ENCODE measurements around the gene TNFRSF11A. TPM values are rescaled to one million over a fixed set of nuclear protein-coding genes. Genes with fewer than 3 reads are reported as not detected.

The TNFRSF11A gene
- total and polyA plus RNA-seq, 4 donors, result 0.38 to 9.1 (median 4.8) TPM

DNA sequence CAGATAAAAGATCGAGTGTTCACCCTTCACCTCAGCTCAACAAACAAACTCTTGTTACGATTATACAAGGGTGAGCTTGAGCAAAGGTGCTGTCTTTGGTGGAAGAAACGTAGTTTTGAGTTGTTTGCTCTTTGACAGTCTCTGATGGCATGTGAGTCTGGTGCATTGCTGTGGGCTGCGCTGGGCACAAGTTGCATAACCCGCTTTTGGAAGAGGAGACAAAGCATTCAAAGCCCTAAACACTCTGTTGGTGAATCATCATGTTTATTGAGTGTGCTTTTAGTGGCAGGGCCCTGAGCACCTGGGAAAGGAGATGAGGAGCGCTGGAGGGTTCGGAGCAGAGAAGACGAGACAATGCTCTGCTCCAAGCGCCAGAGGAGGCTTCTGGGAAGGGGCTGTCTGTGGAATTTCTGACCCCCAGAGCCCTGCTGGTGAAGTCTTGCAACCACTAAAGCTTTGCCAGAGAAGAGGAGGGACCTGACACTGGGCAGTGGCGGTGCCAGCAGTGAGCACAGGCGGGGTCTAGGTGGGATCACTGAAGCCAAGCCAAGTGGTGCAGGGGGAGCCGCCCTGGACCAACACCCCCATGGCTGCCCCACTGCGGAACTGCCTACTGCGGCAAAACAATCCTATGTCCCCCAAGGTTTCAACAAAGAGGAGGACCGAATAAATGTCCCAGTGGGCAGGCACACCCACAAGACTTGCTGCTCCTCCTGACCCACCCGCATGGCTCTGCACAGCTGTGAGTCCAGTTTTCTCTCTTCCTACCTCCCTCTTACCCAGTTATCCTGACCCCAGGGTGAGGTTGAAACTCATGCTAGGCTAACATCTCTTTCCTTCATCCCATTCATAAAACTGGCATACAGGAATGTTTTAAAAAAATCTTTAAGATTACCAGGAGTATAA is 64.0 kb downstream of the TNFRSF11A start:
- 85 to 91% methylated on average over 16 of the region's 16 CpGs for WGBS, 2 donors
- Histone ChIP-seq H3K4me3 (ENCODE audit: low read length in 2 of 2) (no peak overlapping the region), H3K27me3 (ENCODE audit: control insufficient read depth in 1 of 2, insufficient read depth in 2 of 2, low read length in 1 of 2) (no peaks in the 10 kb centered on the region), H3K36me3 (ENCODE audit: control insufficient read depth in 1 of 2, insufficient read depth in 2 of 2, low read length in 1 of 2) (no peaks in the 10 kb centered on the region), H3K4me1 (ENCODE audit: control insufficient read depth in 1 of 2, insufficient read depth in 2 of 2, low read length in 2 of 2) (no peaks in the 10 kb centered on the region), H3K9me3 (ENCODE audit: control insufficient read depth, low read length) (no peaks in the 10 kb centered on the region), H3K27ac (ENCODE audit: low read depth in 1 of 2, low read length in 2 of 2) (no peak overlapping the region)
- DNase-seq (no peak), ATAC-seq (ENCODE audit: low FRiP score) (peak; percentile 13)
- intact Hi-C loops (cut with DNase I), result no loop called here

DNA sequence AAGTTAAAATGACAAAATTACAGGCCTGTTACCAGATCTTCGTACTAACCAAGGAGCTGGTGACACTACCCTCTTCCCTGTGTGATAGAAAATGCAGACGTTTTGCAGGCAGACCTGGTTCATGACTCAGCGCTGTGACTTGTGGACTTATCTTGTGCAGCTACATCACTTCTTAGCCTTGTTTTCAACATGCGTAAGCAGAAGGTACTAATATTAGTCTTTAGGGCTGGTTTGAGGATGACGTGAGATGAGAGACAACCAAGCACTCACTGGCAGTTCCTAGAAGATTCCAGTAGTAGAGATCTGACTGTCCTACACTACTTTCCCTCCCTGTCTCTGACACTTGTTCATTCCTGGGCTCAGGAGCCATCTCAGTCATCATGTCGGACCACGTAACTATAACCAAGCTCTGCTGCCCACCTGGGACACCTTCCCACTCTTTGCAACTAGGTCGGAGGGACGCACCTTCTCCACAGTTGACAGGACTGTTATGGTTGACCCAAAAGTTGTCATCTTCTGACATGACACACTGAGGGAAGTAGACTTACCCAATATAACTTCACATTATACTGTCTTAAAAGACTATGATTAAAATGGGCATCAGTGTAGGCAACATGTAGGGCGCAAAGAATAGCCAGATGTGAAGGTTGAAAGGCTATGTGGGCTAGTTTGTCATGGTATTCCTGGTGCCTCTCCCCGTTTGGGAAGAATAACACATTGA is 64.8 kb downstream of the TNFRSF11A start:
- no peak for ATAC-seq (ENCODE audit: low FRiP score)
- WGBS, 2 donors, result 82 to 83% methylated on average over 11 of the region's 11 CpGs

DNA sequence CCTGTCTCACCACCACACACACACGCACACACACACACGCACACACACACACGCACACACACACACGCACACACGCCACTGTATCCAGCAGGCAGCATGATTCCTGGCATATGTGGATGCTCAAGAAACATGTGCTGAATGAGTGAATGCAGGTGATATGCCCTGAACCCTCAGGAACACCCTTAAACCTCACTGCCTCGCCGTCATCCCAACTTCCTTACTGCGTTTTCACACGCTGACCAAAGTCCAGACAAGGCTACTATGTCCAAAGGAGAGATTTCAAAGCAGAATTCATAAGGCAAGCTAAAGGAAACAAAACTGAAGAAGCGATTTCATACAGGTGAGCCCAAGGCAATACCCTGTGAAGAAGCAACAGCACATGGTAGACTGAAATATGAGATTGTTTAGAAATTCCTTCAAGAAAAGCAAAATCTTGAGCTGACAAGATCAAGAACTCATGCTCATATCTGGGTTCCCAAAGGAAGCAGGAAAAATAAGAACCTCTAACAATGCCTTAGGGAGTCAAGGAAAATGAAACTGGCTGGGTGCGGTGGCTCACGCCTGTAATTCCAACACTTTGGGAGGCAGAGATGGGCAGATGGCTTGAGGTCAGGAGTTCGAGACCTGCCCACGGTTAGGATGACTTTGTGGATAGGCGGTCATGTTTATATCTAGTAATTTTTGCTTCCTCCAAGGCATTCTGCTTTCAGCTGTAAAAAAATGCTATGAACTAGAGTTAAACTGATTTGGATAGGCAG is 69.1 kb downstream of the TNFRSF11A start:
- no peaks in the 10 kb centered on the region for H3K4me1 ChIP-seq (ENCODE audit: control insufficient read depth in 1 of 2, insufficient read depth in 2 of 2, low read length in 2 of 2)
- H3K9me3 ChIP-seq (ENCODE audit: control insufficient read depth, low read length), result no peaks in the 10 kb centered on the region
- intact Hi-C loops (cut with DNase I), result no loop called here
- H3K4me3 ChIP-seq (ENCODE audit: low read length in 2 of 2), result no peak overlapping the region
- no peaks in the 10 kb centered on the region for H3K36me3 ChIP-seq (ENCODE audit: control insufficient read depth in 1 of 2, insufficient read depth in 2 of 2, low read length in 1 of 2)
- DNase-seq (no peak), ATAC-seq (ENCODE audit: low FRiP score) (no peak)
- H3K27ac ChIP-seq (ENCODE audit: low read depth in 1 of 2, low read length in 2 of 2), result no peak overlapping the region
- WGBS, 2 donors, result 85 to 91% methylated on average over 15 of the region's 15 CpGs
- H3K27me3 ChIP-seq (ENCODE audit: control insufficient read depth in 1 of 2, insufficient read depth in 2 of 2, low read length in 1 of 2), result no peaks in the 10 kb centered on the region

More for the DNA sequence above, 64.8 kb downstream of the TNFRSF11A start:
- Histone ChIP-seq H3K4me3 (ENCODE audit: low read length in 2 of 2) (no peak overlapping the region), H3K36me3 (ENCODE audit: control insufficient read depth in 1 of 2, insufficient read depth in 2 of 2, low read length in 1 of 2) (no peaks in the 10 kb centered on the region), H3K4me1 (ENCODE audit: control insufficient read depth in 1 of 2, insufficient read depth in 2 of 2, low read length in 2 of 2) (no peaks in the 10 kb centered on the region), H3K27me3 (ENCODE audit: control insufficient read depth in 1 of 2, insufficient read depth in 2 of 2, low read length in 1 of 2) (no peaks in the 10 kb centered on the region), H3K27ac (ENCODE audit: low read depth in 1 of 2, low read length in 2 of 2) (no peak overlapping the region), H3K9me3 (ENCODE audit: control insufficient read depth, low read length) (no peaks in the 10 kb centered on the region)
- no peak for DNase-seq
- intact Hi-C loops (cut with DNase I), result no loop called here

DNA sequence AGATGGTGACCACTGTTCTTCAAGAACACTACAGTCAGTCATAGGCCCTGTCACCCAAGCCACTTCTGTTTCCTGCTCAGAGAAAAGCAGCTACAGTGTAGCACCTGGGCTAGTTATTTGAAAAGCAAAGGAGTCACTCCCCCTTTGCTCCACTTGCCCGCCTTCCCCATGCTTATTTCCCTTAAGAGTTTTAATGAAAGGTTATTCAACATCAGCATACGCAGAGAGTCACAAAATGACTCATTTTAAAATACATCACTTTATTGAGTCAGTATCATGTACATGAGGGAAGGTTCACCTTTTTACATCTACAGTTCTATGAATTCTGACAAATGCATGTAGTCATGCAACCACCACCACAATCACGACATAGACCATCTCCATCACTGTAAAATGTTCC is 71.3 kb downstream of the TNFRSF11A start:
- Histone ChIP-seq H3K36me3 (ENCODE audit: control insufficient read depth in 1 of 2, insufficient read depth in 2 of 2, low read length in 1 of 2) (no peaks in the 10 kb centered on the region), H3K4me1 (ENCODE audit: control insufficient read depth in 1 of 2, insufficient read depth in 2 of 2, low read length in 2 of 2) (no peaks in the 10 kb centered on the region), H3K27ac (ENCODE audit: low read depth in 1 of 2, low read length in 2 of 2) (no peak overlapping the region), H3K9me3 (ENCODE audit: control insufficient read depth, low read length) (no peaks in the 10 kb centered on the region), H3K27me3 (ENCODE audit: control insufficient read depth in 1 of 2, insufficient read depth in 2 of 2, low read length in 1 of 2) (no peaks in the 10 kb centered on the region), H3K4me3 (ENCODE audit: low read length in 2 of 2) (no peak overlapping the region)
- intact Hi-C loops (cut with DNase I), result no loop called here
- ATAC-seq (ENCODE audit: low FRiP score) (no peak), DNase-seq (no peak)
- 87 to 88% methylated on average over 3 of the region's 3 CpGs for WGBS, 2 donors

DNA sequence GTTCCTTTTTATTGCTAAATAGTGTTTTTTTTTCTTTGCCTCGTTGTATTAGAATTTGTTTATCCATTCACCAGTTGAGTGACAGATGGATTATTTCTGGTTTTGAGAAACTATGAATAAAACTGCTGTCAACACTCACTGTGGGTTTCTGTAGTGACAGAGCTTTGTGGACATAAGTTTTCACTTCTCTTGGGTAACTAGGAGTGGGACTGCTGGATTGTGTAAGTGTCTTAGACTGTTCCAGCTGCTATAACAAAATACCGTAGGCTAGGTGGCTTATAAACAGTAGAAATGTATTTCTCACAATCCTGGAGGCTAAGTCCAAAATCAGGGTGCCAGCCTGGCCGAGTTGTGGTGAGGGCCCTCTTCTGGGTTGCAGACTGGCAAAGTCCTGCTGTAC is 71.9 kb downstream of the TNFRSF11A start:
- ATAC-seq (ENCODE audit: low FRiP score) (no peak), DNase-seq (no peak)
- intact Hi-C loops (cut with DNase I), result no loop called here
- H3K4me1 ChIP-seq (ENCODE audit: control insufficient read depth in 1 of 2, insufficient read depth in 2 of 2, low read length in 2 of 2), result no peaks in the 10 kb centered on the region
- no peak overlapping the region for H3K4me3 ChIP-seq (ENCODE audit: low read length in 2 of 2)
- no peaks in the 10 kb centered on the region for H3K9me3 ChIP-seq (ENCODE audit: control insufficient read depth, low read length)
- no peaks in the 10 kb centered on the region for H3K27me3 ChIP-seq (ENCODE audit: control insufficient read depth in 1 of 2, insufficient read depth in 2 of 2, low read length in 1 of 2)
- H3K27ac ChIP-seq (ENCODE audit: low read depth in 1 of 2, low read length in 2 of 2), result no peak overlapping the region
- H3K36me3 ChIP-seq (ENCODE audit: control insufficient read depth in 1 of 2, insufficient read depth in 2 of 2, low read length in 1 of 2), result no peaks in the 10 kb centered on the region
- 29 to 51% methylated on average over 3 of the region's 3 CpGs for WGBS, 2 donors

DNA sequence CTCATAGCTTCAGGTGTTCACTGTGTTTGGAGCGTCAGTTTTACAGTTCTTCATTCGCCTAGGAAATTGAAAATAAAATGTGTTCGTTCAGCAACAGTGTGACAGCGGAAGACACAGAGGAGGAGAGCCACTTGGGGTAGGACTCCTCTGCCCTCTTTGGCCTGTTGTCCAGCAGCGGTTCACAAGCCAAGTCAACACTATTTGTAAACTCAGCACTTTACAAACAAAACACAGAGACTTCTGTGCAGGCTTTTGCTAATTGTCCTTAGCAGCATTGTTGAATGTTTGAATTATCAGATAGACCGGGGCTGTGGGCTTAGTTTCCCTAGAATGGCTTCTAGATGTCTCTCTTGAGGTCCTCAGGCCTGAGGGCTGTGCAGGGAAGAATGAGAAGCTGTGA is 73.2 kb downstream of the TNFRSF11A start:
- H3K36me3 ChIP-seq (ENCODE audit: control insufficient read depth in 1 of 2, insufficient read depth in 2 of 2, low read length in 1 of 2), result no peaks in the 10 kb centered on the region
- ATAC-seq (ENCODE audit: low FRiP score) (no peak), DNase-seq (no peak)
- H3K9me3 ChIP-seq (ENCODE audit: control insufficient read depth, low read length), result no peaks in the 10 kb centered on the region
- no peak overlapping the region for H3K27ac ChIP-seq (ENCODE audit: low read depth in 1 of 2, low read length in 2 of 2)
- H3K27me3 ChIP-seq (ENCODE audit: control insufficient read depth in 1 of 2, insufficient read depth in 2 of 2, low read length in 1 of 2), result no peaks in the 10 kb centered on the region
- H3K4me1 ChIP-seq (ENCODE audit: control insufficient read depth in 1 of 2, insufficient read depth in 2 of 2, low read length in 2 of 2), result no peaks in the 10 kb centered on the region
- intact Hi-C loops (cut with DNase I), result no loop called here
- WGBS, 2 donors, result 91 to 93% methylated on average over 6 of the region's 6 CpGs
- no peak overlapping the region for H3K4me3 ChIP-seq (ENCODE audit: low read length in 2 of 2)

DNA sequence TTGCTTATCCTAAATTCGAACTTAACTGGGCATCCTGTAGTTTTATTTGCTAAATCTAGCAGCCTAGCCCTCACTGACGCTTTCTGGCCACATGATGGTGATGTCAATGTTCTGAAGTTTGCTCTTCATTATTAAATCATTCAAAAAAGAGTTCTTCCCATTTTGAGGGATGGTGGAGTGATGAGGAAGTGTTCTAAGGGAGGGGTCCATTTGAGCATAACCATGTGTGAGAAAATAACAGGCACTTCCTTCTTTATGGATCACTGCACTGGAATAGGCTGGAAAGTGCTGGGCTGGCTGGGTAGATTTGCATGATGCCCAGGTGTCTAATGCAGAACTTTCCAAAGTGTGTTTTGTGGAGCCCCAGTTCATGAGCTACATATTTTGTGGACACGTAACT is 74.2 kb downstream of the TNFRSF11A start:
- Histone ChIP-seq H3K9me3 (ENCODE audit: control insufficient read depth, low read length) (no peaks in the 10 kb centered on the region), H3K27me3 (ENCODE audit: control insufficient read depth in 1 of 2, insufficient read depth in 2 of 2, low read length in 1 of 2) (no peaks in the 10 kb centered on the region), H3K27ac (ENCODE audit: low read depth in 1 of 2, low read length in 2 of 2) (no peak overlapping the region), H3K4me1 (ENCODE audit: control insufficient read depth in 1 of 2, insufficient read depth in 2 of 2, low read length in 2 of 2) (no peaks in the 10 kb centered on the region), H3K4me3 (ENCODE audit: low read length in 2 of 2) (no peak overlapping the region), H3K36me3 (ENCODE audit: control insufficient read depth in 1 of 2, insufficient read depth in 2 of 2, low read length in 1 of 2) (no peaks in the 10 kb centered on the region)
- DNase-seq, result no peak
- no peak for ATAC-seq (ENCODE audit: low FRiP score)
- intact Hi-C loops (cut with DNase I), result no loop called here
- 46 to 62% methylated on average over 3 of the region's 3 CpGs for WGBS, 2 donors

DNA sequence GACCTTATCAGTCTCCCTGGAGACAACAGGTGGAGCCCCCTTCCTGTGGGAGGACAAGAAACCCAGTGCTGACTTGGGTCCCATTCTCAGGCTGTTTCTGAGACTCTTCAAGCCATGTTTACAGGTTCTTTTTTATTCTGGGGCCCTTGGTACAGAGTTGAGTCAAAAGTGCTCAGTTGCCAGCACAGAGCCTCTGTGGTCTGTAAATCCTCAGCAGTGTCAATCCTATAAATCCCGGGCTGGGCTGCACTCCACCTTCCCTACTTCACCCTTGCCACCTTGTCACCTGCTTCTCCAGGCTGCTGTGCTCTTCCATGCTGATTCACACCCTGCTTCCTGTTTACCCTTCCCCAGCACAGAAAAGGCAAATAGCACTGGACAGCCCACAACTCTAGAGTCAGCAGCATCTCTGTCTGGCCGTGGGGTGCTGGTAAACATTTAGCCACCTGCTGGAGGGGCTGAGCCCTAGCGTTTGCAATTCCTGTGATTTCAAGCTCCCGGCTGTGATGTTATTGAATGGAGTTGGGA is 74.7 kb downstream of the TNFRSF11A start:
- H3K36me3 ChIP-seq (ENCODE audit: control insufficient read depth in 1 of 2, insufficient read depth in 2 of 2, low read length in 1 of 2), result no peaks in the 10 kb centered on the region
- no peak overlapping the region for H3K4me3 ChIP-seq (ENCODE audit: low read length in 2 of 2)
- H3K4me1 ChIP-seq (ENCODE audit: control insufficient read depth in 1 of 2, insufficient read depth in 2 of 2, low read length in 2 of 2), result no peaks in the 10 kb centered on the region
- WGBS, 2 donors, result 15 to 25% methylated on average over 4 of the region's 4 CpGs
- no peaks in the 10 kb centered on the region for H3K27me3 ChIP-seq (ENCODE audit: control insufficient read depth in 1 of 2, insufficient read depth in 2 of 2, low read length in 1 of 2)
- intact Hi-C loops (cut with DNase I), result no loop called here
- no peaks in the 10 kb centered on the region for H3K9me3 ChIP-seq (ENCODE audit: control insufficient read depth, low read length)
- DNase-seq, result no peak
- H3K27ac ChIP-seq (ENCODE audit: low read depth in 1 of 2, low read length in 2 of 2), result no peak overlapping the region
- no peak for ATAC-seq (ENCODE audit: low FRiP score)
